ENCODE measurements around the gene SYNRG.

GRCh38 chr17:37545486-37545885, 63.7 kb downstream of the SYNRG start:
- no peak for TF ChIP-seq CTCF (IDR thresholded peaks at IDR 0.05; ENCODE audit: low read depth, low read length)
- TF ChIP-seq POLR2A (IDR thresholded peaks at IDR 0.05; ENCODE audit: extremely low read depth, insufficient read length) = no peak

Measured in NB4 (cell line).